GM12872 (cell line): ENCODE measurements around the gene AKIRIN2.

ENCODE experiments used
- CTCF ChIP-seq: IDR thresholded peaks from 3 replicates; pipeline ENCODE4 v1.5.1; 2011; ENCODE audit warnings: low read depth, mild to moderate bottlenecking, low read length, moderate library complexity; ENCODE audit not compliant: insufficient read depth

The AKIRIN2 gene

GRCh38 chr6:87724983-87725811, 23.2 kb upstream of the AKIRIN2 start:
- TF ChIP-seq CTCF = no peak

- TF ChIP-seq CTCF = no peak
Observed at GRCh38 chr6:87723170-87724078, 21.4 kb upstream of the AKIRIN2 start.

GRCh38 chr6:87722540-87723169, 20.6 kb upstream of the AKIRIN2 start:
- TF ChIP-seq CTCF = no peak

GRCh38 chr6:87721311-87721710, 19.3 kb upstream of the AKIRIN2 start:
- TF ChIP-seq CTCF = no peak

GRCh38 chr6:87718662-87719433, 16.8 kb upstream of the AKIRIN2 start:
- TF ChIP-seq CTCF = no peak

- no peak for TF ChIP-seq CTCF
Observed at GRCh38 chr6:87716928-87717614, 15.0 kb upstream of the AKIRIN2 start.
